ENCODE results near the gene ARHGAP24. TPM values are rescaled to one million over a fixed set of nuclear protein-coding genes. Genes with fewer than 3 reads are reported as not detected.
"Not testable (repeated sequence)": the region's sequence is repeated elsewhere in the genome, so short reads cannot be mapped to it uniquely, and the experiment has no call there.

The ARHGAP24 gene
- total RNA-seq, 2 experiments from 2014 or later: 0.22 to 0.70 TPM

DNA sequence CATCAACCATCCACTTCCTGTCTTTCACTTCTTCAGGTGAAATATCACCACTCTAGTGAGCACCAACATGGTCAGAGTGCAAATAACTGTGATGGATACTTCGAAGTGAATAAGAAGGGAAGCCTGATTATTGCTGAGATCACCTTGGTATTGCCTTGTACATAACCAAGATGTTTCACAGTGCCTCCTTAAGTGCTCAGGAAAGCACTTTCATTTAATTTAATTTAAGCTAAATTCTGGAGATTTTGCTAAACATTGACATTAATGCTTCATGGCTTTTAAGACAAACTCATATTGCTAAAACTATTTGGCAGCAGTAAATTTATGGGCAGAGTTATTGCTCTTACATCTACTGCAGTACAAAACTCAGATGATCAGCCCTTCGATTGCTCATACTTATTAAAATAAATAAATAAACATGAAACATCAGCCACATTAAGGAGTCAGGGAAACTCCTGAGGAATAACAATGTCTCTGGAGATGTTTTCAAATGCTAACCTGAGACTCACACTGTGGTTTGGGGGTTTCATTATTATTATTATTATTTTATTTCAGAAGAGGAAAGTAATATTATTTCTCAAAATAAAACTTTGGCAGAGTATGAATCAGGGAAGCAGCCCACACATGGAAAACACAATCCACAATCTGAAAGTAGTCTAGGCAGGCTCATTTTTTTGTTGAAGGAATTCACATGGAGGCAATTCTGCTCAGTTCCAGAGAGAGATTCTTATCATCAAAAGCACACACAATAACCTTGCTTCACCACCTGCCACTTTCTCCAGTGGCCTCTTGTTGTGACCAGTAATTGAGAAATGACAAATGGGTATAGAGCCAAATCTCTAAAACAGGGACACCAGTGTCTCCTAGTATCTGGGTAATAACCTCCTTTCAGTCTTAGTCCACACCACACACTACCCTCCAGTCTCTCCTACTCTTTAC lies 540.7 kb downstream of the ARHGAP24 start:
- H3K27ac Mint-ChIP-seq: no peak overlapping the region
- no peak for ATAC-seq
- POLR2A ChIA-PET: no interaction called here

GRCh38 chr4:86019362-86019761 lies 544.4 kb downstream of the ARHGAP24 start:
- no peak overlapping the region for H3K4me3 Mint-ChIP-seq
- no peaks in the 10 kb centered on the region for H3K27me3 Mint-ChIP-seq
- ATAC-seq: no peak
- no peak for TF ChIP-seq CTCF (IDR thresholded peaks at IDR 0.05)
- no peaks in the 10 kb centered on the region for H3K4me1 Mint-ChIP-seq (ENCODE audit: low read depth)
- H3K36me3 Mint-ChIP-seq (ENCODE audit: low read depth): no peaks in the 10 kb centered on the region
- CTCF ChIA-PET: no interaction called here
- intact Hi-C loops (cut with micrococcal nuclease): no loop called here
- no peak for DNase-seq
- POLR2A ChIA-PET: no interaction called here
- H3K9me3 Mint-ChIP-seq: no peaks in the 10 kb centered on the region
- no peak overlapping the region for H3K27ac Mint-ChIP-seq

More for the DNA sequence above, 540.7 kb downstream of the ARHGAP24 start:
- H3K4me1 Mint-ChIP-seq (ENCODE audit: low read depth): no peaks in the 10 kb centered on the region
- TF ChIP-seq CTCF (IDR thresholded peaks at IDR 0.05): no peak
- H3K27me3 Mint-ChIP-seq: no peaks in the 10 kb centered on the region
- DNase-seq: no peak
- no peak overlapping the region for H3K4me3 Mint-ChIP-seq
- H3K36me3 Mint-ChIP-seq (ENCODE audit: low read depth): no peaks in the 10 kb centered on the region
- intact Hi-C loops (cut with micrococcal nuclease): no loop called here
- CTCF ChIA-PET: no interaction called here
- H3K9me3 Mint-ChIP-seq: no peaks in the 10 kb centered on the region

- no peaks in the 10 kb centered on the region for H3K9me3 Mint-ChIP-seq
- no peak for ATAC-seq
- H3K4me1 Mint-ChIP-seq (ENCODE audit: low read depth): no peaks in the 10 kb centered on the region
- H3K4me3 Mint-ChIP-seq: no peak overlapping the region
- TF ChIP-seq CTCF (IDR thresholded peaks at IDR 0.05): no peak
- no peaks in the 10 kb centered on the region for H3K27me3 Mint-ChIP-seq
- no peak for DNase-seq
- CTCF ChIA-PET: no interaction called here
- intact Hi-C loops (cut with micrococcal nuclease): no loop called here
- no peaks in the 10 kb centered on the region for H3K36me3 Mint-ChIP-seq (ENCODE audit: low read depth)
- POLR2A ChIA-PET: no interaction called here
- H3K27ac Mint-ChIP-seq: no peak overlapping the region
These were observed 545.0 kb downstream of the ARHGAP24 start for GRCh38 chr4:86019906-86020305.

- H3K4me3 Mint-ChIP-seq; CTCF ChIA-PET; H3K4me1 Mint-ChIP-seq (ENCODE audit: low read depth); intact Hi-C loops (cut with micrococcal nuclease); DNase-seq; H3K36me3 Mint-ChIP-seq (ENCODE audit: low read depth); H3K27ac Mint-ChIP-seq; H3K27me3 Mint-ChIP-seq; POLR2A ChIA-PET; H3K9me3 Mint-ChIP-seq; ATAC-seq: not testable (repeated sequence)
These were observed 546.7 kb downstream of the ARHGAP24 start for GRCh38 chr4:86021671-86022070.

- H3K4me3 Mint-ChIP-seq: no peak overlapping the region
- H3K9me3 Mint-ChIP-seq: no peaks in the 10 kb centered on the region
- CTCF ChIA-PET: no interaction called here
- ATAC-seq (no peak), DNase-seq (no peak)
- intact Hi-C loops (cut with micrococcal nuclease): no loop called here
- TF ChIP-seq CTCF (IDR thresholded peaks at IDR 0.05): no peak
- no peaks in the 10 kb centered on the region for H3K4me1 Mint-ChIP-seq (ENCODE audit: low read depth)
- H3K36me3 Mint-ChIP-seq (ENCODE audit: low read depth): no peaks in the 10 kb centered on the region
- no peak overlapping the region for H3K27ac Mint-ChIP-seq
- POLR2A ChIA-PET: no interaction called here
- H3K27me3 Mint-ChIP-seq: peaks cover 2% of the 10 kb centered on the region
These were observed 551.8 kb downstream of the ARHGAP24 start for GRCh38 chr4:86026720-86027119.
